ENCODE results near the gene TPM1. TPM values are rescaled to one million over a fixed set of nuclear protein-coding genes. Genes with fewer than 3 reads are reported as not detected.

The TPM1 gene
- total RNA-seq, 1 experiment from 2014 or later: 298 TPM

DNA sequence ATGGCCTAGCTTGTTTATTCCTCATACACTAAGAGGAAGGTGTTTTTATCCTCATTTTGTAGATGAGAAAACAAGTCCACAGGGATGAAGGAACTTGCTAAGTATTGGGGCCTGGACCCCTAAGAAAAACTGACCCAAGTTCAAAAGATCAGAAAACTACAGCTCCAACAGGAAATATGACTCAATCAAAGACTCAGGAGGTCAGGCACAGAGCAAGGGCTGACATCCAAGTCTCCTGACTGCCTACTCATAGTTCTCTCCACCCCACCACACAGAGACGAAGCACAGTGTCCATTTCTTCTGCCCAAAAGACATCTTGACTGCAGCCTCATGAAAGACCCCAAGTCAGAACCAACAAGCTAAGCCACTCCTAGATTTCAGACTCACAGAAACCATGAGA lies 26.9 kb upstream of the TPM1 start:
- H3K4me3 ChIP-seq (ENCODE audit: low read depth in 2 of 2, low read length in 2 of 2): no peak overlapping the region
- no peaks in the 10 kb centered on the region for H3K27me3 ChIP-seq (ENCODE audit: control insufficient read depth, insufficient read depth, low read length)
- ATAC-seq: peak; percentile 64; the same call in 1 of the 2 replicates
- peak overlapping the region; percentile 8 for H3K27ac ChIP-seq (ENCODE audit: low read length)
- 0 out of 2 replicates have a peak, but pooled peaks cover 2% of the 10 kb centered on the region for H3K4me1 ChIP-seq (ENCODE audit: control insufficient read depth, insufficient read depth, low read length)
- CTCF ChIA-PET: no interaction called here
- BruUV-seq (replicated peaks): no TSS peak
- intact Hi-C loops (cut with micrococcal nuclease; ENCODE audit: unreplicated experiment) (no loop called here), in situ Hi-C loops (cut with HindIII; ENCODE audit: low pct_unique_long_range_greater_than_20kb, low sequenced_read_pairs) (no loop called here)
- no peaks in the 10 kb centered on the region for H3K9me3 ChIP-seq (ENCODE audit: control insufficient read depth, insufficient read depth, low read depth, low read length)
- peak; percentile 53 for DNase-seq (ENCODE audit: low read depth, low spot score)
- POLR2A ChIA-PET: no interaction called here
- no peaks in the 10 kb centered on the region for H3K36me3 ChIP-seq (ENCODE audit: control insufficient read depth, insufficient read depth, low read length)
- no peak for TF ChIP-seq TCF7L2 (IDR thresholded peaks at IDR 0.05; ENCODE audit: low read depth, low read length)
- no peak for TF ChIP-seq POLR2AphosphoS5 (IDR thresholded peaks at IDR 0.05; ENCODE audit: low read depth, low read length)
- TF ChIP-seq SIN3A (IDR thresholded peaks at IDR 0.05; ENCODE audit: borderline replicate concordance, insufficient read depth, low read depth, low read length): no peak
- TF ChIP-seq, protein P1, sequence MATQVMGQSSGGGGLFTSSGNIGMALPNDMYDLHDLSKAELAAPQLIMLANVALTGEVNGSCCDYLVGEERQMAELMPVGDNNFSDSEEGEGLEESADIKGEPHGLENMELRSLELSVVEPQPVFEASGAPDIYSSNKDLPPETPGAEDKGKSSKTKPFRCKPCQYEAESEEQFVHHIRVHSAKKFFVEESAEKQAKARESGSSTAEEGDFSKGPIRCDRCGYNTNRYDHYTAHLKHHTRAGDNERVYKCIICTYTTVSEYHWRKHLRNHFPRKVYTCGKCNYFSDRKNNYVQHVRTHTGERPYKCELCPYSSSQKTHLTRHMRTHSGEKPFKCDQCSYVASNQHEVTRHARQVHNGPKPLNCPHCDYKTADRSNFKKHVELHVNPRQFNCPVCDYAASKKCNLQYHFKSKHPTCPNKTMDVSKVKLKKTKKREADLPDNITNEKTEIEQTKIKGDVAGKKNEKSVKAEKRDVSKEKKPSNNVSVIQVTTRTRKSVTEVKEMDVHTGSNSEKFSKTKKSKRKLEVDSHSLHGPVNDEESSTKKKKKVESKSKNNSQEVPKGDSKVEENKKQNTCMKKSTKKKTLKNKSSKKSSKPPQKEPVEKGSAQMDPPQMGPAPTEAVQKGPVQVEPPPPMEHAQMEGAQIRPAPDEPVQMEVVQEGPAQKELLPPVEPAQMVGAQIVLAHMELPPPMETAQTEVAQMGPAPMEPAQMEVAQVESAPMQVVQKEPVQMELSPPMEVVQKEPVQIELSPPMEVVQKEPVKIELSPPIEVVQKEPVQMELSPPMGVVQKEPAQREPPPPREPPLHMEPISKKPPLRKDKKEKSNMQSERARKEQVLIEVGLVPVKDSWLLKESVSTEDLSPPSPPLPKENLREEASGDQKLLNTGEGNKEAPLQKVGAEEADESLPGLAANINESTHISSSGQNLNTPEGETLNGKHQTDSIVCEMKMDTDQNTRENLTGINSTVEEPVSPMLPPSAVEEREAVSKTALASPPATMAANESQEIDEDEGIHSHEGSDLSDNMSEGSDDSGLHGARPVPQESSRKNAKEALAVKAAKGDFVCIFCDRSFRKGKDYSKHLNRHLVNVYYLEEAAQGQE (IDR thresholded peaks at IDR 0.05; ENCODE audit: insufficient read depth in 1 of 2, low read depth in 2 of 2, low read length in 1 of 2): no peak
- TF ChIP-seq, protein P2, sequence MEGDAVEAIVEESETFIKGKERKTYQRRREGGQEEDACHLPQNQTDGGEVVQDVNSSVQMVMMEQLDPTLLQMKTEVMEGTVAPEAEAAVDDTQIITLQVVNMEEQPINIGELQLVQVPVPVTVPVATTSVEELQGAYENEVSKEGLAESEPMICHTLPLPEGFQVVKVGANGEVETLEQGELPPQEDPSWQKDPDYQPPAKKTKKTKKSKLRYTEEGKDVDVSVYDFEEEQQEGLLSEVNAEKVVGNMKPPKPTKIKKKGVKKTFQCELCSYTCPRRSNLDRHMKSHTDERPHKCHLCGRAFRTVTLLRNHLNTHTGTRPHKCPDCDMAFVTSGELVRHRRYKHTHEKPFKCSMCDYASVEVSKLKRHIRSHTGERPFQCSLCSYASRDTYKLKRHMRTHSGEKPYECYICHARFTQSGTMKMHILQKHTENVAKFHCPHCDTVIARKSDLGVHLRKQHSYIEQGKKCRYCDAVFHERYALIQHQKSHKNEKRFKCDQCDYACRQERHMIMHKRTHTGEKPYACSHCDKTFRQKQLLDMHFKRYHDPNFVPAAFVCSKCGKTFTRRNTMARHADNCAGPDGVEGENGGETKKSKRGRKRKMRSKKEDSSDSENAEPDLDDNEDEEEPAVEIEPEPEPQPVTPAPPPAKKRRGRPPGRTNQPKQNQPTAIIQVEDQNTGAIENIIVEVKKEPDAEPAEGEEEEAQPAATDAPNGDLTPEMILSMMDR (IDR thresholded peaks at IDR 0.05): no peak

DNA sequence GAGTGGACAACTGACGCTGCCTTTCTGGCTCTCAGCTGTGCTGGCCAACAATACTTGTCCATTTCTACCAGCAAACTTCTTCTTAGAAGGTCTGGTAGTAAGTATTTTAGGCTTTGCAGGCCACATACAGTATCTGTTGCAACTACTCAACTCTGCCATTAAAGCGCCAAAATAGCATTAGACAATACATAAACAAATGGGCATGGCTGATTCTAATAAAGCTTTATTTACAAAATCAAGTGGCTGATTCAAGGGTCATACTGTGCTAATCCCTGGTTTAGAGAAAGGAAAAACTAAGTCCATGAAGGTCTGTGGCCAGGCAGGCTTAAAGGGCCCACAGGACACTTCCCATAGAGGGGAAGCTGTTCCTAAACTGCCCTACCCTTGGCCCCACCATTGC lies 26.3 kb upstream of the TPM1 start:
- Histone ChIP-seq H3K27ac (ENCODE audit: low read length) (peak overlapping the region; percentile 8), H3K9me3 (ENCODE audit: control insufficient read depth, insufficient read depth, low read depth, low read length) (no peaks in the 10 kb centered on the region), H3K36me3 (ENCODE audit: control insufficient read depth, insufficient read depth, low read length) (no peaks in the 10 kb centered on the region), H3K4me1 (ENCODE audit: control insufficient read depth, insufficient read depth, low read length) (0 out of 2 replicates have a peak, but pooled peaks cover 2% of the 10 kb centered on the region), H3K27me3 (ENCODE audit: control insufficient read depth, insufficient read depth, low read length) (no peaks in the 10 kb centered on the region), H3K4me3 (ENCODE audit: low read depth in 2 of 2, low read length in 2 of 2) (no peak overlapping the region)
- ChIA-PET CTCF (no interaction called here), POLR2A (no interaction called here)
- ATAC-seq (no peak), DNase-seq (ENCODE audit: low read depth, low spot score) (no peak)
- TF ChIP-seq, protein P2 (IDR thresholded peaks at IDR 0.05): no peak
- TF ChIP-seq TCF7L2 (IDR thresholded peaks at IDR 0.05; ENCODE audit: low read depth, low read length): no peak
- TF ChIP-seq POLR2AphosphoS5 (IDR thresholded peaks at IDR 0.05; ENCODE audit: low read depth, low read length): no peak
- TF ChIP-seq, protein P1 (IDR thresholded peaks at IDR 0.05; ENCODE audit: insufficient read depth in 1 of 2, low read depth in 2 of 2, low read length in 1 of 2): no peak
- no peak for TF ChIP-seq SIN3A (IDR thresholded peaks at IDR 0.05; ENCODE audit: borderline replicate concordance, insufficient read depth, low read depth, low read length)
- intact Hi-C loops (cut with micrococcal nuclease; ENCODE audit: unreplicated experiment) (no loop called here), in situ Hi-C loops (cut with HindIII; ENCODE audit: low pct_unique_long_range_greater_than_20kb, low sequenced_read_pairs) (no loop called here)
- no TSS peak for BruUV-seq (replicated peaks)

Measured in Panc1 (cell line).